Nephron progenitor cell (in vitro differentiated cells): Measurements from ENCODE around the gene GLCCI1.
"Not testable (repeated sequence)": the region's sequence is repeated elsewhere in the genome, so short reads cannot be mapped to it uniquely, and the experiment has no call there.

Experiments
- DNase-seq: peaks from one replicate; pipeline ENCODE4 v3.0.0; 2021
- H3K27ac Mint-ChIP-seq: 2 replicates; pipeline ENCODE4 v1.8.0; 2021; ENCODE audit warnings: mild to moderate bottlenecking, moderate library complexity, mixed read lengths
- H3K27me3 Mint-ChIP-seq: 2 replicates; pipeline ENCODE4 v1.8.0; 2021; ENCODE audit warnings: mild to moderate bottlenecking, low read depth, mixed read lengths; ENCODE audit not compliant: poor library complexity
- H3K36me3 Mint-ChIP-seq: 2 replicates; pipeline ENCODE4 v1.8.0; 2021; ENCODE audit warnings: low read depth, mixed read lengths
- H3K4me1 Mint-ChIP-seq: 2 replicates; pipeline ENCODE4 v1.8.0; 2021; ENCODE audit warnings: mixed read lengths
- H3K4me3 Mint-ChIP-seq: 2 replicates; pipeline ENCODE4 v1.8.0; 2021; ENCODE audit warnings: mild to moderate bottlenecking, moderate library complexity, mixed read lengths
- H3K9me3 Mint-ChIP-seq: 2 replicates; pipeline ENCODE4 v1.8.0; 2021; ENCODE audit warnings: mild to moderate bottlenecking, moderate library complexity, mixed read lengths
- CTCF ChIP-seq: fragments of 200-600 bp; sonication (generic); IDR thresholded peaks from 2 replicates; pipeline ENCODE4 v1.5.0; 2021; ENCODE audit warnings: antibody characterized with exemption

Gene GLCCI1

DNA sequence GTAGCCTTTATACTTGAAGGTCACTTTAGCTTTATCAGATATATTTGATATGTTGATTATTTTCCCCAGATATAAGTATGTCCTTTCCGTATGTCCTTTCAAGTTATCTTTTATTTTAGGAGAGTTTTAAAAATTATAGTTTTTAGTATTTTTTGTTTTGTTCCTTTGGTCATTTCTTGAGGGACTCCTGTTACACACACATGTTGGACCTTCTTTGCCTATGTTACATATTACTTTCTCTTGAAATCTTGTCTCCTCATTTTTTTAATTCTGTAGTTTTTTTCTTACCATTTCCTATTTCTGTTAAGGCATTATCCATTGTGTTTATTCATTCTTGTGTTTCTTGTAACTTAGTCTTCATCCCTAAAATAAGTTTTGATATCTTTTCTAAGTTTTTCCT is 23.9 kb downstream of the GLCCI1 start:
- Mint-ChIP-seq H3K4me3 (no peak overlapping the region), H3K4me1 (peaks cover 8% of the 10 kb centered on the region), H3K9me3 (peaks cover 59% of the 10 kb centered on the region), H3K27ac (no peak overlapping the region), H3K36me3 (peaks cover 65% of the 10 kb centered on the region), H3K27me3 (no peaks in the 10 kb centered on the region)
- no peak for TF ChIP-seq CTCF
- DNase-seq = no peak

GRCh38 chr7:7995348-7995747 is 26.8 kb downstream of the GLCCI1 start:
- Mint-ChIP-seq H3K36me3 (peaks cover 68% of the 10 kb centered on the region), H3K9me3 (peaks cover 72% of the 10 kb centered on the region)
- H3K4me1 Mint-ChIP-seq, DNase-seq, H3K4me3 Mint-ChIP-seq, H3K27ac Mint-ChIP-seq, H3K27me3 Mint-ChIP-seq: not testable (repeated sequence)

DNA sequence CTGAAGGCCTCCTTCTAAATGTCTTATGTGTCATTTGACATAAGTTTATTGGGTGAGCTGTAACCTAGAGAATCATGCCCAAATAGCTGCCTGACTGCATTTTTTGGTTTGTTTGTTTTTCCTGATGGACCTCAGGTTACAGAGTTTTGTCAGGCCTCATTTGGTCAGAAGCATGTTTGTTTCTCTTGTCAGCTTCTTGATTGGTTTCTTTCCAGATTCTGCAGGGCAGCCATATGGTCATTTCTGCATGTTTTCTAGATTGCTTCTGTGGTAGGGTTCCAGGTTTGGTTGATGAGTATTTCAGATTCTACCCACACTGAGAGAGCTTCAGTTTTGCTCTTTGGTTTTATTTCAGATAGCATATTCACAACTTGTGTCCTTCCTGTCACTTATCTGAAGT is 28.0 kb downstream of the GLCCI1 start:
- H3K4me3 Mint-ChIP-seq = no peak overlapping the region
- peaks cover 73% of the 10 kb centered on the region for H3K9me3 Mint-ChIP-seq
- peak overlapping the region; percentile 72 for H3K27ac Mint-ChIP-seq
- H3K27me3 Mint-ChIP-seq = no peaks in the 10 kb centered on the region
- no peak for DNase-seq
- TF ChIP-seq CTCF = no peak
- peaks cover 70% of the 10 kb centered on the region for H3K36me3 Mint-ChIP-seq
- H3K4me1 Mint-ChIP-seq = peaks cover 8% of the 10 kb centered on the region

- TF ChIP-seq CTCF = no peak
- no peak for DNase-seq
- peaks cover 46% of the 10 kb centered on the region for H3K9me3 Mint-ChIP-seq
- no peaks in the 10 kb centered on the region for H3K27me3 Mint-ChIP-seq
- no peak overlapping the region for H3K4me3 Mint-ChIP-seq
- H3K36me3 Mint-ChIP-seq = peaks cover 68% of the 10 kb centered on the region
- H3K4me1 Mint-ChIP-seq = peaks cover 20% of the 10 kb centered on the region
- H3K27ac Mint-ChIP-seq = no peak overlapping the region
Observed at GRCh38 chr7:8000315-8000941, 31.8 kb downstream of the GLCCI1 start.

GRCh38 chr7:8003077-8003476 is 34.5 kb downstream of the GLCCI1 start:
- no peak overlapping the region for H3K4me3 Mint-ChIP-seq
- no peak for TF ChIP-seq CTCF
- H3K4me1 Mint-ChIP-seq = peaks cover 11% of the 10 kb centered on the region
- H3K36me3 Mint-ChIP-seq = peaks cover 75% of the 10 kb centered on the region
- H3K27me3 Mint-ChIP-seq = no peaks in the 10 kb centered on the region
- no peak for DNase-seq
- peak overlapping the region; percentile 0 for H3K27ac Mint-ChIP-seq
- peaks cover 32% of the 10 kb centered on the region for H3K9me3 Mint-ChIP-seq

DNA sequence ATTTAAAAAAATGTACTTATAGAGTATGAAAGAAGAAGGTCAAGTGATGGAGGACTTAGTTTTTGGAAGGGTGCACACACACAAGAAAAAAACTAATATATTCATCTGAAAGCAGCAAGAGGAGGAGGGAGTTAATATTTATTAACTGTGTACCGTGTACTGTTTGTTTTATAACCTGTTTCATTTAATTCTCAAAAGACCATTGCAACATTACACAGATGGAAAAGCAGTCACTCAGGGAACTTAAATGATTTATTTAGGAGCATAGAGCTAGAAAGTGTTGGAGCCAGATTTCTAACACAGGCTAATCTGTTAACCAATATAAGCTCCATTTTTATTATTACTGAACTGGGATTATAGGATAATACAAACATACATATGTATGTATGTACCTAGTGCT is 36.7 kb downstream of the GLCCI1 start:
- no peak for TF ChIP-seq CTCF
- no peak overlapping the region for H3K4me3 Mint-ChIP-seq
- H3K9me3 Mint-ChIP-seq = peaks cover 19% of the 10 kb centered on the region
- DNase-seq = no peak
- H3K4me1 Mint-ChIP-seq = peaks cover 11% of the 10 kb centered on the region
- H3K36me3 Mint-ChIP-seq = peaks cover 72% of the 10 kb centered on the region
- no peak overlapping the region for H3K27ac Mint-ChIP-seq
- no peaks in the 10 kb centered on the region for H3K27me3 Mint-ChIP-seq
